ENCODE measurements around the gene SRPX2.

The SRPX2 gene

GRCh38 chrX:100643956-100644860 is at the start of gene SRPX2:
Gene SRPX2, plus strand, starts transcription at chrX:100644199. Its CDS starts 2,124 bp downstream, at chrX:100646323.
- DNase-seq = no peak

- no peak for DNase-seq
These were observed 47.4 kb upstream of the SRPX2 start for GRCh38 chrX:100596601-100597000.

- no peak for DNase-seq
These were observed 44.5 kb upstream of the SRPX2 start for GRCh38 chrX:100599456-100599855.

DNA sequence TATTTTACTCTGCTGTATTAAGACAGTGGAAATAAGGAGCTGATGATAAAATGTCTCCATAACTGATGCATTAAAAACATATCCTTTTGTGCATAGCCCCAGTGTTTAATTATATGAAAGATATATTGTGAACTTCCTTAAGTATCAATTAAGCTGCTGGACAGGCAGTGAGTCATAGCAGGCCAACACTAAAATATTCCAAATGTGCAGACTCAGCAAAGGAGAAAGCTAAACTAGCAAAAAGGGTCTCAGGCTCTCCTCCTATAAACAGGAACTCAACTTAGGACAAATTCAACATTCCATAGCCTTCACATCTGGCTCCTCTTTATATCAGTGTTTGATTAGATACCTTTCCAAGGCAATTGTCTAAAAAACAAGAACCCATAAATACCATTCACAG is 43.7 kb upstream of the SRPX2 start:
- no peak for DNase-seq

DNA sequence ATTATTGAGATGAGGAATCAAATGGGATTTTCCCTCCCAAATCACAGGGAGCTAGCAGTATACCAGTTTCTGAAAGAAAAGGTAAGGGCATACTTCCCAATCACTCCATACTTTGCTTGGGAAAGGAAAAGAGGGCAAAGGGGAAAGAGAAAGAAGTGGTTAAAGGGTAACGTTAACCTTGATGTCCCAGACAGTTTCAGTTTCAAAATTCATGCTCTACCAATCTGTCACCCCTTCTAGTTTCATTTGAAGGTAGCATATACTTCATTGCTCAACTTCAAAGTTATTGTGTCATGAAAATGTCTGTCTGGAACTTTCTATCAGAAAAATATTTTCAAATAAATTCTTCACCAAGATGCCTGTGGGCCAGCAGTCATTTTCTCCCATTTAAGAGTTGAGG is 43.2 kb upstream of the SRPX2 start:
- DNase-seq = no peak

- no peak for DNase-seq
These were observed 37.2 kb upstream of the SRPX2 start for GRCh38 chrX:100606753-100607152.

DNA sequence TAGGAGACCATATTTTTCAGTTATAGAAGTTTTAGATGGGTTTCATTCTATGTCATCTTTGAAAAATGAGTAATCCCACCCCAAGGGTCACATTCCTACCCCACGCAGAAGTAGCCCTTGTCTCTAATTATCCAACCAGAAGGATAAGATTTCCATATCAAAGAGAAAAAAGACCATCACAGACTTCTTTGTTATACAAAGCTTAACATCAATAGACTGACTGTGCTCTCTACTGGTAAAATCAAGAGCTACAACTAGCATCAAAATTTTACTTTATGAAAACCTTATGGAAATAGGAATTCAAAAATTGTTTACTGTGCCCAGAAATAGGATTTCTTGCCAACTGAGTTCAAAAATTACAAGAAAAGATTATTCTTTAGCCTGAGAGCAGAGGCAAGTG is 34.4 kb upstream of the SRPX2 start:
- DNase-seq = no peak

GRCh38 chrX:100611951-100612350 is 32.0 kb upstream of the SRPX2 start:
- no peak for DNase-seq

- no peak for DNase-seq
These were observed 29.0 kb upstream of the SRPX2 start for GRCh38 chrX:100615005-100615404.

GRCh38 chrX:100623001-100623400 is 21.0 kb upstream of the SRPX2 start:
- DNase-seq = no peak

DNA sequence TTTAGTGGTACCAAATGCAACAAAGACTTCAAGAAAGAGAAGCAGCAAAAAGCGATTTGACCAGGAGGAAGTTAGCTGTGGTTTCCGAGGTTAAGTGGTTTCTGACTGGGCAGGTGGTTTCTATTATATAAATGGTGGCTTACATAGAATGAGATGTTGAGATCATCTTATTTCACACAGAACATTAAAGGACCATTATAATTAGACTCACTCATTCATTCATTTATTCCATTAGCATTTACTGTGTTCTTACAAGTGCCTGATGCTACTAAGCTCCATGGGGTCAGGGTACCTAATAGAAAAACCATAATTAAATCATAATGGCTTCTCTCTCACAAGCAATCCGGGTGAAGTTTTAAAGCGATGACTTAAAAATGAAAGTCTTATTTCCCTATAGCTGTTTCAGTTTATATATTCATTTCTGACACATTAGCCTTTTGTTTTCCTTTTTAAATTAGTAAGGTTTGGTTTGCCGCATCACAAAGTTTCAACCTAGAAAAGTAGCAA is 18.0 kb upstream of the SRPX2 start:
- no peak for DNase-seq

- no peak for DNase-seq
These were observed 9.0 kb upstream of the SRPX2 start for GRCh38 chrX:100635040-100635439.

GRCh38 chrX:100635989-100636320 is 8.0 kb upstream of the SRPX2 start:
- no peak for DNase-seq

- peak; percentile 67 for DNase-seq
These were observed 7.5 kb upstream of the SRPX2 start, which contains the start of gene TSPAN6 for GRCh38 chrX:100636321-100636991. Gene TSPAN6, minus strand, starts transcription at chrX:100636806. Its CDS starts 112 bp downstream, at chrX:100636694.

GRCh38 chrX:100642290-100642689 is 1.7 kb upstream of the SRPX2 start:
- no peak for DNase-seq

DNA sequence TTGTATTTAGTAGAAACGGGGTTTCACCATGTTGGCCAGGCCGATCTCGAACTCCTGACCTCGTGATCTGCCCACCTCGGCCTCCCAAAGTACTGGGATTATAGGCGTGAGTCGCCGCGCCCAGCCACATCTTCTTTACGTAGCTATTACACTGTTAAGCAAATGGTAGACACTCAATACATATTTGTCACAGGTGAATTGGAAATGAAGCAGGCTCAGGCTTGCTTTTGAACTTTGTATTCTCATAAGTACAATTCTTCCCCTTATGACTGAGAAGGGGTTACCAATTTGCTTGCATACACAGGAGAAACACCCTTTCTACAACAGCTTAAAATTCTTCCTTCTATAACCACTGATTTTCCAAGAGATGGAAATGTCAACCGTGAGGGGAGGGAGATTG is 787 bp upstream of the SRPX2 start:
- DNase-seq = no peak

- no peak for DNase-seq
These were observed 1.1 kb downstream of the SRPX2 start for GRCh38 chrX:100645106-100645505.

- no peak for DNase-seq
These were observed 3.1 kb downstream of the SRPX2 start for GRCh38 chrX:100647095-100647494.

- no peak for DNase-seq
These were observed 3.7 kb downstream of the SRPX2 start for GRCh38 chrX:100647739-100648138.

GRCh38 chrX:100648458-100649417 is 4.7 kb downstream of the SRPX2 start:
- DNase-seq = no peak

GRCh38 chrX:100649550-100650356 is 5.8 kb downstream of the SRPX2 start:
- DNase-seq = no peak

DNA sequence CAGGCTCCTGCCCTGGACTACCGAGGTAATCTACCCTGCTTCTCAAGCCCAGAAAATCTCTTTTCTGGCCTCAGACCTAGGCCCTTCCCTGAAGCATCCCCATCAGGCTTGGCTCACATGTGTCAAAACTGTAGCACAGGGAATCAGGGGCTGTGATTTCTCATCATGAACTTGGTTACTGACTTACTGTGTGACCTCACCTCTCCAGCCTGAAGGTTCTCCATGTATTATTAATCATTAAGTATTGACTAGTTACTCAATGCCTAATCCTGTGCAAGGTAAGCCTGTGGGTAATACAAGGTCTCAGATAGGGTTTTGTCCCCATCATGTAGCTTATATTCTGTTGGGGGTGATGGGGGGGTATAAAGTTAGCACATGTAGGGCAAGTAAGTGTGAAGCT is 6.8 kb downstream of the SRPX2 start:
- no peak for DNase-seq

Measured in activated CD8-positive, alpha-beta memory T cell treated with anti-CD3 and anti-CD28 coated beads, Interleukin-2, amount 50 U/mL, for 4 hours (primary cell).